ENCODE results near the gene ABTB2. TPM values are rescaled to one million over a fixed set of nuclear protein-coding genes. Genes with fewer than 3 reads are reported as not detected.

ABTB2 gene
- total RNA-seq, 1 donor from 2014 or later = 4.7 TPM

- DNase-seq (ENCODE audit: low spot score) = no peak
Measured at GRCh38 chr11:34169686-34170085, 188.1 kb downstream of the ABTB2 start.

GRCh38 chr11:34168642-34169420, 189.0 kb downstream of the ABTB2 start:
- DNase-seq (ENCODE audit: low spot score) = no peak

GRCh38 chr11:34167961-34168360, 189.8 kb downstream of the ABTB2 start:
- no peak for DNase-seq (ENCODE audit: low spot score)

- no peak for DNase-seq (ENCODE audit: low spot score)
Measured at GRCh38 chr11:34166806-34167740, 190.7 kb downstream of the ABTB2 start.

GRCh38 chr11:34165786-34166555, 191.8 kb downstream of the ABTB2 start:
- no peak for DNase-seq (ENCODE audit: low spot score)

GRCh38 chr11:34165121-34165520, 192.7 kb downstream of the ABTB2 start:
- DNase-seq (ENCODE audit: low spot score) = no peak

- no peak for DNase-seq (ENCODE audit: low spot score)
Measured at GRCh38 chr11:34162856-34163255, 195.0 kb downstream of the ABTB2 start.

GRCh38 chr11:34162493-34162820, 195.4 kb downstream of the ABTB2 start:
- DNase-seq (ENCODE audit: low spot score) = no peak

- DNase-seq (ENCODE audit: low spot score) = no peak
Measured at GRCh38 chr11:34161812-34162492, 195.9 kb downstream of the ABTB2 start.

- DNase-seq (ENCODE audit: low spot score) = no peak
Measured at GRCh38 chr11:34161361-34161760, 196.4 kb downstream of the ABTB2 start.

GRCh38 chr11:34160791-34161190, 197.0 kb downstream of the ABTB2 start:
- no peak for DNase-seq (ENCODE audit: low spot score)

GRCh38 chr11:34160049-34160721, 197.6 kb downstream of the ABTB2 start:
- no peak for DNase-seq (ENCODE audit: low spot score)

- no peak for DNase-seq (ENCODE audit: low spot score)
Measured at GRCh38 chr11:34158661-34159060, 199.1 kb downstream of the ABTB2 start.

- no peak for DNase-seq (ENCODE audit: low spot score)
Measured at GRCh38 chr11:34157163-34157562, 200.6 kb downstream of the ABTB2 start.

- DNase-seq (ENCODE audit: low spot score) = no peak
Measured at GRCh38 chr11:34155757-34156062, 202.1 kb downstream of the ABTB2 start.

- no peak for DNase-seq (ENCODE audit: low spot score)
Measured at GRCh38 chr11:34155057-34155756, 202.6 kb downstream of the ABTB2 start.

GRCh38 chr11:34154059-34154875, 203.5 kb downstream of the ABTB2 start:
- no peak for DNase-seq (ENCODE audit: low spot score)

- DNase-seq (ENCODE audit: low spot score) = no peak
Measured at GRCh38 chr11:34151916-34152845, 205.6 kb downstream of the ABTB2 start.

GRCh38 chr11:34151166-34151565, 206.6 kb downstream of the ABTB2 start:
- DNase-seq (ENCODE audit: low spot score) = no peak

Measured in ureter (tissue), 1 donor.